Hematopoietic multipotent progenitor cell treated with erythropoietin and hydrocortisone succinate and interleukin-3 and kit ligand, for 17 days (in vitro differentiated cells): ENCODE measurements around the gene ALDH1A2.
"Not testable (repeated sequence)": the region's sequence is repeated elsewhere in the genome, so short reads cannot be mapped to it uniquely, and the experiment has no call there.

Experiments
- DNase-seq: peaks from one replicate; pipeline ENCODE4 v3.0.0-alpha.2; 2015; ENCODE audit warnings: low spot score

ALDH1A2 gene

GRCh38 chr15:58066042-58066867 is 744 bp upstream of the ALDH1A2 start:
- no peak for DNase-seq

DNA sequence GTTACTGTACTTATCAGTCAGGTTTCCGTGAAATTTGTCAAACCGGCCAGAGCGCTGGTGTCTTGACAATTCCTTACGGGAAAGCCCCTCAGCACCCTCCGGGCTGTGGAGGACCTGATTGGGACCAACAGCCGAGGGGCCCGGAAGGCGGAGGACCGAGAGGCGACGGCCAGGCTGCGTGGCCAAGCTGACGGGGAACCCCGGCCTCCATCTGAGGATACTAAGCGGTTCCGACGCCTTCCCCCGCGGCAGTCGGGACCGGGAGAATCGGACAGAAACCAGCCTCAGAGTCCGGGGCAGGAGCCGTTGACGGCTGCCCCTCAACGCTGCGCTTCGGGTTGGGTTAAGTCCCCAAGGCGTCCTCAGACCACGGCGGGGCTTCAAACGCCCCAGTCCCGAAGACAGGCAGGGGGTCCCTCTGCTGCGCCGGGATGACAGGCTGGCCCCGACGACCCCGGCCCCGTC is 499 bp downstream of the ALDH1A2 start:
- DNase-seq = no peak

- DNase-seq = no peak
These were observed 1.2 kb downstream of the ALDH1A2 start for GRCh38 chr15:58064082-58064979.

- no peak for DNase-seq
These were observed 1.9 kb downstream of the ALDH1A2 start for GRCh38 chr15:58063614-58064013.

DNA sequence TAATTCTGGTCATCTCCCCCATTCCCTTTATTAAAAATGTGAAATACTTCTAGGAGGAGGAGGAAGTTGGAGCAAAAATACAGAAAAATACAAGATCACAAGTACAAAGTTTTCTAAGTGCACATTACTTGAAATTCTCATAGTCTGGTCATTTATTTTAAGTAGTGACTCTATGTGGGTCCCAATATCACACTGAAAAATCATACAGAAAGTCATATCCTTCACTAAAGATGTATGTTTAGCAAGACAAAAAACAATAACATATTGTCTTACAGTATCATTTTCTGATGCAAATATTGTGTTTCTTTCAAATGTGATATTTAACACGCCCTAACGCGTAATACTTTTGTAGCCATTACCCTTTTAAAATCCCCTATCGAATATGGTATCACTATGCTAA is 2.5 kb downstream of the ALDH1A2 start:
- no peak for DNase-seq

DNA sequence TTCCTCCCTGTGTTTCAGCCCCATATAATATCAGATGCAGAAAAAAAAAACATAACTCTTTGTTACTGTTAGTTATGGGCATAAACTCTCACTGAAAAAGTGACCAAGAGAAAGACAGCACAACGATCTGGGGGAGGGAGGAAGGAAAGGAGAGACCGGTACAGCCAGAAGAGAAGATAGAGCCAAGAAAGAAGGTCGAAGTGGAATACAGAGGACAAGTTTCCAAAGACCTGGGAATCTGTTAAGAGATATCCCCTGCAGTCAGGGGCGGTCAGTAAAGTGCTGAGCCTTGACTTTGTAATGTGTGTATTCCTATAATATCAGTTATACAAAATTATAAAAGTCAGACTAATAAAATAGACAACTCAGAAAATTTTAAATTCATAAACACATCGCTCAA is 3.3 kb downstream of the ALDH1A2 start:
- no peak for DNase-seq

DNA sequence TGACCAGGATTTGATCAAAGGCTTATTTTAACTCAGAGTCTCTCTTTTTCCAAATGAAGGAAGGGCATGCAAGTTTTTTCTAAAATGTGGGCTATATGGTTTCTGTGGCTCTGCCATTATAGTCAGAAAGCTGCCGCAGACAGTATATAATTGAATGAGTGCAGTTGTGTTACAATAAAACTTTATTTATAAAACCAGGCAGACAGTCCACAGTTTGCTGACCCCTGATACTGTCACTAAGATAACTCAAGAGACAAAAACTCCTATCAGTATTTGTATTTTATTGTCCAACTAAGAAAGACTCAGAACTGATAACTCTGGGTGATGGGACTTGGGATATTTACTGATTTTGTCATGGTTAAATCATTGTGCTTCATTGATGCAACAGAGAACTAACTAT is 4.9 kb downstream of the ALDH1A2 start:
- DNase-seq = no peak

GRCh38 chr15:58058729-58059128 is 6.8 kb downstream of the ALDH1A2 start:
- no peak for DNase-seq

DNA sequence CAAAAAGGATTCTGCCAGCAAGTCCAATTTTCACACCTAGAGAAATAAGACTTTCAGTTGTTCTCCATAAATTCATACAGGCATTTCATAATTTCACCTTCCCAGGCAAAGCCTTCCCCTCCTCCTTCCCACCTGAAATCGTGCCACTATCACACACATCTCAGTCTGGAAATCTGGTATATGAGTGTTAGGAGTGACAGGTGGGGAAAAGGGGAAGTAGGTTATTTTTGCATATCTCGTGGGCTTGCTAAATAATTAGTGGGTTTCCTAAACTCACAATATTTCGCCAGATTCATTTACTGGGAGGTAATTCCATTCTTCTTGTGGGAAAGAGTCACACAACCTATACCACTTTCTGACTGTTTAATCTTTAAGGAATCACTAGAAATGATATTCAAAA is 7.4 kb downstream of the ALDH1A2 start:
- no peak for DNase-seq

DNA sequence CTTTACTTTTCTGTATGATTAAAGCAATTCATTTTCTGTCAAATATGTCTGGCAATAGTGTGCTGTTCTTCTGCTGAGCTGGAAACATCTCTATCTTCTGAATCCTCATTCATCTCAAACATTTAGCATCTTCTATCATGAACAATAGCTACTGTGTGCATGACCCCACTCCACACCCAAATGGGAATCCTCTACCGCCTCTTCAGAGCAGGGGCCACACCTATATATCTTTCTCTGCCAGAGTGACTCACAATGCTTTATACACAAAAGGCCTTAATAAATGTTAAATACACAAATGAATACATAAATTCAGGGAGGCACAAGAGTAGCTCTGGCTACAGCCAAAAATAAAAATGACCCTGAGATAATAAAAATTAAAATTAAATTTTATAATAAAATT is 8.0 kb downstream of the ALDH1A2 start:
- DNase-seq = no peak

DNA sequence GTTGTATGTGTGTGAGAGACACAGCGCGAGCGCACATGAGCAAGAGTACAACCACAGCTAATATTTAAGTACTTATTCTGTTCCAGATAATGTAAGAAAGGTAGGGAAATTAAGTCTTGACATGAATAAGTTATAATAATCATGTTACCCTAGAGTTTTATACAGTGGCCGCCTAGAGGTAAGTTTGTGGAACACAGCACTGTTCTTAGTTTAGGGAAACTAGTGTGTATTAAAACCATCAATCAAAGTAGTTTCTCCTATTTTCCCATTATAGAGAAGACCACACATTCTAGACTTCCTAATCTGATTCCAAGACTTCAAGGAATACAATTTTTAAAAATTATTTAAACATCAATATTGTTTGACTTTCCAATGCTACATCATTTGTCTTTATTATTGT is 9.5 kb downstream of the ALDH1A2 start:
- no peak for DNase-seq

DNA sequence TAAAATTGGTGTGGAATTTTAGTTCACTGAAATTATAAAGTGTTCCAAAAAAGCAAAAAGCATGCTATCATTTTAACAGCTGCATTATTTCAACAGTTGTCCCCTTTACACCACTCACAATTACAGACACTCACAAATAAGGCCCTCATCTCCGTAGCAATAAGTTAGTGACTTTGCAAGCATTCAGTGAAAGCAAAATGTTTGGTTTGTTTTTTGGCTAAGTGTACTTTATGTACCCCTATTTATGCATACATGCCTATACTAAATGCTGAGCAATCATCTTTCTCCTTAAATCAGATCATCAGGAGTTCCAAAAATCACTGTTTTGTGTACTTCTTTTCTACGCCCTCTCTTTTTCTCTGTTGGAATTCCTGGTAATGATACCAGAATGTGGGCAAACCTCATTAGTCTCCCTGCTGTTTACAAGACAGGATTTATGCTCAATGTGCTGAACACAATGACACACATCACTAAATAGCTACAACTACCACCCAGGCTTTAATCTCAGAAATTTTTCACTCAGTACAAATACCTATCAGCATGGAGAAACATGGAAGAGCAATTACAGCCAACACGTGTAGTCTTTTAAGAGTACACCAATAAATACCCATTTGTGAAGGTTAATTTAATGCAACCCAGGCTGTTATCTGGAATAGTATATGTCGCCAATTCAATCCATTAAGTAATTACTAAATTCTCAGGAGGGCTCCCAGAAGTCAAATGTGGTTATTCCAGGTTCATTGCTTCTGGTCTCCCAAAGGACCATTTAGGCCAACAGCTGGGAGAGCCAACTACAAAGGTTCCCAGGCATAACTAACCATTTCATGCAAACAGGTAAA is 12.0 kb downstream of the ALDH1A2 start:
- DNase-seq = no peak

GRCh38 chr15:58052334-58052733 is 13.2 kb downstream of the ALDH1A2 start:
- DNase-seq = no peak

GRCh38 chr15:58049520-58050227 is 15.8 kb downstream of the ALDH1A2 start:
- no peak for DNase-seq

DNA sequence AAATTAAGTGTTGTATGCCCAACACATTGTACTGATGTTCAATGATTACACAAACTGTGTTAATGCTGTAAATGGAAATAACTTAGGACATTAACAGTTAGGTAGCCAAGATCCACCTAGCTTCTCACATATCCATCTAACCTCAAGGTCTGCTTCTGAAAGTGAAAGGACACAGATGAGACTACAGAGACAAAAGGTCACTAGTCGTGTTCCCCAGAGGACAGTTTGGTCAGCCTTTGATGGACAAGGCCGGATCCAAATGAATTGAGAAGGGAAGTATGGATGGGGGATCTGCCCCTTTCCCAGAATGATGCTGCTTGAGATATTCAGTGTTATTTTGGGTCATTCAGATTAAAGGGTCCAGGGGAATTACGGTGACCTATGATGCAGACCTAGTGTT is 17.2 kb downstream of the ALDH1A2 start:
- DNase-seq = no peak

DNA sequence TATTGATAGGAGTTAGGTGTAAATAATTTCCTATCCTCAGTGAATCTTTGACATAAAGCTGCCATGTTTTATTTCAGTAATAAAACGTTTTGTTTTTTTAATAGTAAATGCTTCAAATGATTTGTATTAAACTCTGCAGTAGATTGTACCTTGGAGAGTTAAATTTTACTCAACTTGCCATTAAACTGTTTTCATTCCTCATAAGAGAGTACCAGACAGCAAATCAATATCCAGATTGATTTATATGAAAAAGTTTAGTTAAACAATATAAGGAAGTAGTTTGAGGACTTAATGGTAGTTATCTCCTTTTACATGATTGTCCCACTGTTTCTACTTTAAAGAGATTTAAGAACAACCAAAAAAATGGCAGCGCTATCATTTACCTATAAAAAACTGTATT is 18.4 kb downstream of the ALDH1A2 start:
- DNase-seq = no peak

GRCh38 chr15:58046467-58046866 is 19.0 kb downstream of the ALDH1A2 start:
- no peak for DNase-seq

GRCh38 chr15:58045376-58045775 is 20.1 kb downstream of the ALDH1A2 start:
- DNase-seq = not testable (repeated sequence)

GRCh38 chr15:58044551-58044950 is 21.0 kb downstream of the ALDH1A2 start:
- no peak for DNase-seq

DNA sequence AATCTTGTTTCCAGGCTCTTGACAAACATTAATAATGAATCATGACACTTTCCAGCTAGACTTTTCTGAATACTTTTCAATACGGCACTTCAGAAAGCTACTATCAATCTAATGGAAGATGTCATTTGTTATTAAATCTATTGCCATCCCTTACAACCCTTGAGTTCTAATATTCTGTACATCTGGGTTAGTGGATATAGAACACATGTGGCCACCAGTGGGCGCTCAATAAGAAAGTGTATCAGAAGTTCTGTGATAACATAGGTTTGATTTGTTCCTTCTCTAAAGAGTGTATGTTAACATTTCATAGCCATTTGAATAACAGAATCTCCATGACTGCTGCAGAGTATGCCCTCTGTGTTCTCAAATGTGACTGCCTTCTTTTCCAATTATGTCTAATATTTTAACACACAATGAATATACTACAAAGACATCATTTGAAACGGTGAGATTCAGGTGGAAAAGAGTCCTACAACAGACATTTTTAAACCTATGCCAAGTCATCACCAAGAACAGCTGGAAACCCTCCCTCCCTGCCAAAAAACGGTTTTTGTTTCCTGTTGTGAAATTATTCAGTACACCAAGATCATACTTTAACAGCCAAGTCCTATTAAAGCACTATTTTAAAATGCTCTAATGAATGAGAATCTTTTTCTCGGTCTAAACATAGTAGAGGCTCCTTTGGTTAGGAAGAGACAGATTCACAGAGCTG is 22.2 kb downstream of the ALDH1A2 start:
- peak; percentile 9 for DNase-seq

DNA sequence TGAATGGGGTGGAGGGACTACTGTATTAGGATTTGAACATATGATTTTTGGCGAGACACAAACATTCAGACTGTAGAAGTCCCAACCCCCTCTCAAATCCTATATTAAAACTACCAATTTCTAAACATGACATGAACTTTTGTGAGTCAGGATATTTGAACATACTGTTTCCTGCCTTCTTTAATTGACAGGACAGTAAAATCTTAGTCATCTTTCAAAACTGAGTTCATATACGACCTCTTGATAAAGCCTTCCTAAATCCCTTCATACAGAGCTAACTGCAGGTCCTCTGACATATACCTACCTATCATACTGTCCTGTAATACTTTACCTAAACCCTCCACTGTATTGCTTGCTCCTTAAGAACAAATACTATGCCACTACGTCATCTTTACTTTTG is 23.5 kb downstream of the ALDH1A2 start:
- DNase-seq = no peak
